Aorta (tissue), 5 donors: ENCODE data around the gene SPIB. TPM values are rescaled to one million over a fixed set of nuclear protein-coding genes. Genes with fewer than 3 reads are reported as not detected.
"Not testable (repeated sequence)": the region's sequence is repeated elsewhere in the genome, so short reads cannot be mapped to it uniquely, and the experiment has no call there.

Source experiments
- ATAC-seq: fragments of 200-7000 bp; cut with Tn5 transposase; one replicate; pipeline ENCODE4 v1.9.1; 2022; ENCODE audit warnings: moderate library complexity; ENCODE audit not compliant: low FRiP score
- DNase-seq, 2 donors: peaks; one replicate each; pipeline ENCODE4 v3.0.0-alpha.2; 2020
- H3K27ac ChIP-seq, 2 donors: one replicate each; pipeline ENCODE4 v1.5.1; 2013; ENCODE audit warnings: low read length in 2 of 2, mild to moderate bottlenecking in 2 of 2, moderate library complexity in 2 of 2, control low read depth in 1 of 2, inconsistent platforms in 1 of 2, low read depth in 1 of 2
- H3K27me3 ChIP-seq, 2 donors: one replicate each; pipeline ENCODE4 v1.6.1; 2013; ENCODE audit warnings: control low read depth in 1 of 2, low read length in 1 of 2, mild to moderate bottlenecking in 1 of 2, moderate library complexity in 1 of 2; ENCODE audit not compliant: insufficient read depth in 2 of 2, control insufficient read depth in 1 of 2
- H3K36me3 ChIP-seq, 2 donors: one replicate each; pipeline ENCODE4 v1.6.1; 2013; ENCODE audit warnings: control low read depth in 1 of 2, low read length in 1 of 2, mild to moderate bottlenecking in 1 of 2; ENCODE audit not compliant: insufficient read depth in 2 of 2, control insufficient read depth in 1 of 2
- H3K4me1 ChIP-seq, 2 donors: one replicate each; pipeline ENCODE4 v1.6.1; 2013; ENCODE audit warnings: low read length in 2 of 2, control low read depth in 1 of 2, mild to moderate bottlenecking in 1 of 2, moderate library complexity in 1 of 2; ENCODE audit not compliant: insufficient read depth in 2 of 2, control insufficient read depth in 1 of 2
- H3K4me3 ChIP-seq, 2 donors: one replicate each; pipeline ENCODE4 v1.5.1; 2013; ENCODE audit warnings: low read length in 2 of 2, control low read depth in 1 of 2, mild to moderate bottlenecking in 1 of 2
- H3K9me3 ChIP-seq: one replicate; pipeline ENCODE4 v1.6.1; 2013; ENCODE audit warnings: mild to moderate bottlenecking, low read length; ENCODE audit not compliant: control insufficient read depth
- WGBS, 2 donors: extraction: QIAGEN DNeasy Blood & Tissue Kit; methylation state at CpG; one replicate each; pipeline ENCODE4 v1.1.7; 2013; 5-methylcytosine and 5-hydroxymethylcytosine counted together
- intact Hi-C, 2 donors: fragments of 100-400 bp; cut with DNase I; formaldehyde crosslinking; loops; one replicate each; pipeline versions ENCODE4 v1.14.2 to v1.15.0; 2022
- polyA plus RNA-seq, 2 donors: library from polyadenylated mRNA; stranded (reverse); fragments of 200-250 nt; gene quantifications; one replicate each; pipeline ENCODE4 v1.2.3, GENCODE V29; 2013
- total RNA-seq, 2 donors: library from RNA; stranded (reverse); fragmentation: NEBNext Ultra II Directional; extraction: Animal tissue kit (Norgen Biotek cat#: 25700); gene quantifications; one replicate each; pipeline ENCODE4 v1.2.1, GENCODE V29; 2021
- donor health status: healthy with polysubstance abuse.
- donor health status: Bipolar disorder and iron deficiency.
- donor health status: DM: no; HTN: no; CAD: no.
- donor health status: DM: no; HTN: no; CAD: no.
- donor health status: DM: yes; HTN: yes; CAD: no.

The SPIB gene
- total and polyA plus RNA-seq, 4 donors: 0.05 to 5.1 (median 0.55) TPM

DNA sequence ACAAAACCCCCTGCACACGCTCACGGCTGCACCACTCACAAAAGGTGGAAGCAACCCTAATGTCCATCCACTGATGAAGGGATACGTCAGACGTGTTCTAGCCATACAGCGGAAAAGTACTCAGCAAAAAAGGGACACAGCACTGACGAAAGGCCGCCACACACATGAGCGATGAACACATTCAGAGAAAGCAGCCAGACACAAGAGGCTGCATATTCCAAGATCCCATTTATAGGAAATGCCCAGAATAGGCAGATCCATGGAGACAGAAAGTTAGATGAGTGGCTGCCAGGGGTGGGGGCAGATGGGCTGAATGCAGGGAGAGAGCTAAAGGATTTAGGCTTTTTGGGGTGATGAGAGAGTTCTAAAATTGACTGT is 30.9 kb upstream of the SPIB start:
- intact Hi-C loops: no loop called here
- 94 to 95% methylated on average over 8 of the region's 8 CpGs for WGBS, 2 donors
- DNase-seq (no peak), ATAC-seq (no peak)
- no peaks in the 10 kb centered on the region for H3K9me3 ChIP-seq
- H3K27ac ChIP-seq: no peak overlapping the region
- H3K4me3 ChIP-seq: no peak overlapping the region
- no peaks in the 10 kb centered on the region for H3K27me3 ChIP-seq
- H3K36me3 ChIP-seq: no peaks in the 10 kb centered on the region
- H3K4me1 ChIP-seq: no peaks in the 10 kb centered on the region

DNA sequence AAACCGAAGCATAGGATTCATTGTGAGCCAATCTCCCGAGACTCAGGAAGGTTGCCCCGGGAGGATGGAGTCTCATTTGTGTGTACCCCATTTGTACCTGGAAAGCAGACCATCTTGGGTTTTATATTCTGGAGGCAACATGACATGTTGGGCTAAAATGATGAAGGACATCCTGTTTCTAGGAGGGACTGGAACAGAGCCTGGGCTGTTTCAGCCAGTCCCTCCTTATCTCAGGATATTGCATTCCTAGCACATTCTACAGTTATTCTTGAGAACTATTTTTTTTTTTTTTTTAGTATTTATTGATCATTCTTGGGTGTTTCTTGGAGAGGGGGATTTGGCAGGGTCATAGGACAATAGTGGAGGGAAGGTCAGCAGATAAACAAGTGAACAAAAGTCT is 28.4 kb upstream of the SPIB start:
- H3K4me3 ChIP-seq, H3K27ac ChIP-seq, ATAC-seq, intact Hi-C loops, H3K36me3 ChIP-seq, DNase-seq, H3K4me1 ChIP-seq, H3K9me3 ChIP-seq, H3K27me3 ChIP-seq: not testable (repeated sequence)
- WGBS, 2 donors: 79 to 86% methylated on average over 3 of the region's 3 CpGs

DNA sequence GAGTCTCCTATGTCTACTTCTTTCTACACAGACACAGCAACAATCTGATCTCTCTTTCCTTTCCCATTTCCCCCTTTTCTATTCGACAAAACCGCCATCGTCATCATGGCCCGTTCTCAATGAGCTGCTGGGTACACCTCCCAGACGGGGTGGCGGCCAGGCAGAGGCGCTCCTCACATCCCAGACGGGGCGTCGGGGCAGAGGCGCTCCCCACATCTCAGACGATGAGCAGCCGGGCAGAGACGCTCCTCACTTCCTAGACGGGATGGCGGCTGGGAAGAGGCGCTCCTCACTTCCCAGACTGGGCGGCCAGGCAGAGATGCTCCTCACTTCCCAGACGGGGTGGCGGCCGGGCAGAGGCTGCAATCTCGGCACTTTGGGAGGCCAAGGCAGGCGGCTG is 27.8 kb upstream of the SPIB start:
- H3K27me3 ChIP-seq, ATAC-seq, intact Hi-C loops, H3K27ac ChIP-seq, H3K36me3 ChIP-seq, DNase-seq, H3K4me1 ChIP-seq, H3K9me3 ChIP-seq, H3K4me3 ChIP-seq: not testable (repeated sequence)
- 96% methylated on average over 21 to 23 of the region's 23 CpGs for WGBS, 2 donors

DNA sequence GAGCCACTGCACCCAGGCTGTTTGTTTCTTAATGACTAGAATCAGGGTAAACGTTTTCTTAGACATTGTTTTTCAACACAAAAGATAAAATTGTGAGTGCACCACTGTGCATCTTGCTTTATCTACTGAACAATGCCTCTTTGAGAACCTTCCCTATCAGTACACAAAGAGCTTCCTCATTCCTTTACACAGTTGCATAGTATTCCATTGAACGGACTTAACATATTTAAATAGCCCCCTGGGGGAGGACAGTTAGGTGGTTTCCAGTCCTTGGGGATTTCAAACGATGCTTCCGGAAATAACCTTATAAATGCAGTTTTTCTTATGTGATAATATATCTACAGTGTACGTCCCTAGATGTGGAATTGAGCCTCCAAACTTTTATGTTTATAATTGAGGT is 26.0 kb upstream of the SPIB start:
- intact Hi-C loops: no loop called here
- H3K9me3 ChIP-seq: no peaks in the 10 kb centered on the region
- 92 to 95% methylated on average over 5 of the region's 5 CpGs for WGBS, 2 donors
- no peaks in the 10 kb centered on the region for H3K36me3 ChIP-seq
- H3K27me3 ChIP-seq: no peaks in the 10 kb centered on the region
- no peak overlapping the region for H3K4me3 ChIP-seq
- ATAC-seq (no peak), DNase-seq (no peak)
- H3K4me1 ChIP-seq: no peaks in the 10 kb centered on the region
- no peak overlapping the region for H3K27ac ChIP-seq

DNA sequence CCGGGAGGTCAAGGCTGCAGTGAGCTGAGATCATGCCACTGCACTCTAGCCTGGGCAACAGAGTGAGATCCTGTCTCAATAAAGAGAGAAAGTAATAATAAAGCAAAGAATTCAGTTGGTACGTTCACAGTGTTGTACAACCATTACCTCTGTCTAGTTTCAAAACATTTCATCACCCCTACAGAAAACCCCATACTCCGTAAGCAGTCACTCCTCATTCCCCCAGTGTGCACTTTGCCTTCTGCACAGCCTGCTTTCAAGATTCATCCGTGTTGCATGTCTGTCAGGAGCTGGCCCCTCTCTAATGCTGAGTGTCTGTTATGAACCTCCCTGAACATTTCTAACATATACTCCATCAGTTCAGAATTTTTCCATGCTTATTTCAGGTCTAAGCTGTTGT is 25.1 kb upstream of the SPIB start:
- 89 to 90% methylated on average over 4 of the region's 4 CpGs for WGBS, 2 donors

DNA sequence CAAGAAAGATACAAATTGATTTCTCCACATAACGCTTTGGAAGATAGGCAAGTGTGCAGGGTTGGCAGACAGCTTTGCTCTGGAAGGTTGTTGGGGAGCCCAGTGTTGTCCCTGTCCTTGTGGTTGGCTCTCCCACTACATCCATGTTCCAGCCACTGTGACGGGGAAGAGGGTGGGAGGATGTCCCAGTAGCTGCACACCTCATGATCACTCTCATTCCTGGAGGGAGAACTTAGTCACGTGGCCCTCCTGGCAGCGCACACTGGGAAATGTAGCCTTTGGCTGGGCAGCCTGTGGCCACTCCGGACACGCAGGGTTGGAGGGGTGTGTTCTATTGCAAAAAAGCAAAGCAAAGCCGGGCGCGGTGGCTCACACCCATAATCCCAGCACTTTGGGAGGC is 24.7 kb upstream of the SPIB start:
- Histone ChIP-seq H3K27ac (no peak overlapping the region), H3K9me3 (no peaks in the 10 kb centered on the region), H3K4me1 (no peaks in the 10 kb centered on the region), H3K4me3 (no peak overlapping the region), H3K27me3 (no peaks in the 10 kb centered on the region), H3K36me3 (no peaks in the 10 kb centered on the region)
- intact Hi-C loops: no loop called here
- ATAC-seq (no peak), DNase-seq (no peak)
- WGBS, 2 donors: 94% methylated on average over 9 of the region's 9 CpGs

More for the DNA sequence above, 25.1 kb upstream of the SPIB start:
- Histone ChIP-seq H3K36me3 (no peaks in the 10 kb centered on the region), H3K9me3 (no peaks in the 10 kb centered on the region), H3K4me1 (no peaks in the 10 kb centered on the region), H3K27me3 (no peaks in the 10 kb centered on the region), H3K4me3 (no peak overlapping the region), H3K27ac (no peak overlapping the region)
- DNase-seq (no peak), ATAC-seq (no peak)
- intact Hi-C loops: no loop called here

DNA sequence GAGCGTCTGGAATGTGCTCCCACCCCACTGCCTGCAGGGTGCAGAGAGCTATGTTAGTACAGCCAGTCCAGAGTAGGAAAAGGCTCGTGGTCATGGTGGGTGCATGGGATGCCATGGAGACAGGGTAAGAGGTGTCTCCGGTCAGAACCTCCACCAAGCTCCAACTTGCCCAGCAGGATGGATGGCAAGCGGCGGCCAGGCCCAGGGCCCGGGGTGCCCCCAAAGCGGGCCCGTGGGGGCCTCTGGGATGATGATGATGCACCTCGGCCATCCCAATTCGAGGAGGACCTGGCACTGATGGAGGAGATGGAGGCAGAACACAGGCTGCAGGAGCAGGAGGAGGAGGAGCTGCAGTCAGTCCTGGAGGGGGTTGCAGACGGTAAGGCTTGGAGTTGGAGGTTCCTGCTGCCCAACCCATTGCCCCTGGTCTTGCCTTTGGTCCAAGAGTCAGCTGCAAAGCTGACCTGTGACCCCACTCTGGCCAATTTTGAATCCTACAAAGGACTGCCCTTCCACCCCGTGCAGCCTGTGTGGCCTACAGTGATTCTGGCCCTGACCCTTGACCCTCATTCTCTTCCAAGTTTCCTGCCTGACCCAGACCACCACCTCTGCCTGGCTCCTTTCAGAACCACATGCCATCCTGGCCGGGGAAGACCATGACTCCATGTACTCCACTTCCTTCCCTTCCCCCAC is 19.9 kb upstream of the SPIB start:
- peak in 1 of 2 donors; percentile 56 for DNase-seq
- intact Hi-C loops: no loop called here

DNA sequence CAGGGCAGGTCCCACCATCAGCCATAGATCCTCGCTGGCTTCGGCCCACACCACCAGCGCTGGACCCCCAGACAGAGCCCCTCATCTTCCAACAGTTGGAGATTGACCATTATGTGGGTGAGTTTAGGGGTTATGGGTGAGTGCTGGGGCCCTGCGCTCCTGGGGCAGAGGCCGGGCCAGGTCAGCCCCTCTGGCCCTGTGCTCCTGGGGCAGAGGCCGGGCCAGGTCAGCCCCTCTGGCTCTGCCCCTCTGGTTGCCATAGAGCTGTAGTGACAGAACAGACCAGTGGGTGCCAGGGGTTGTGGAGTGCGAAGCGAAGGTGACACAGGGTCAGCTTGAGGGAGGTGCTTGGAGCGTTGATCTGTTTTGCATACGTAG is 19.4 kb upstream of the SPIB start:
- DNase-seq (no peak), ATAC-seq (no peak)
- intact Hi-C loops: no loop called here
- H3K4me3 ChIP-seq: no peak overlapping the region
- H3K27ac ChIP-seq: no peak overlapping the region
- no peaks in the 10 kb centered on the region for H3K27me3 ChIP-seq
- no peaks in the 10 kb centered on the region for H3K36me3 ChIP-seq
- 97 to 98% methylated on average over 10 of the region's 10 CpGs for WGBS, 2 donors
- no peaks in the 10 kb centered on the region for H3K9me3 ChIP-seq
- no peaks in the 10 kb centered on the region for H3K4me1 ChIP-seq

More for the DNA sequence above, 19.9 kb upstream of the SPIB start:
- Histone ChIP-seq H3K27me3 (no peaks in the 10 kb centered on the region), H3K9me3 (no peaks in the 10 kb centered on the region), H3K4me3 (no peak overlapping the region), H3K36me3 (no peaks in the 10 kb centered on the region), H3K27ac (no peak overlapping the region), H3K4me1 (no peaks in the 10 kb centered on the region)
- no peak for ATAC-seq
- 90 to 91% methylated on average over 13 of the region's 13 CpGs for WGBS, 2 donors

DNA sequence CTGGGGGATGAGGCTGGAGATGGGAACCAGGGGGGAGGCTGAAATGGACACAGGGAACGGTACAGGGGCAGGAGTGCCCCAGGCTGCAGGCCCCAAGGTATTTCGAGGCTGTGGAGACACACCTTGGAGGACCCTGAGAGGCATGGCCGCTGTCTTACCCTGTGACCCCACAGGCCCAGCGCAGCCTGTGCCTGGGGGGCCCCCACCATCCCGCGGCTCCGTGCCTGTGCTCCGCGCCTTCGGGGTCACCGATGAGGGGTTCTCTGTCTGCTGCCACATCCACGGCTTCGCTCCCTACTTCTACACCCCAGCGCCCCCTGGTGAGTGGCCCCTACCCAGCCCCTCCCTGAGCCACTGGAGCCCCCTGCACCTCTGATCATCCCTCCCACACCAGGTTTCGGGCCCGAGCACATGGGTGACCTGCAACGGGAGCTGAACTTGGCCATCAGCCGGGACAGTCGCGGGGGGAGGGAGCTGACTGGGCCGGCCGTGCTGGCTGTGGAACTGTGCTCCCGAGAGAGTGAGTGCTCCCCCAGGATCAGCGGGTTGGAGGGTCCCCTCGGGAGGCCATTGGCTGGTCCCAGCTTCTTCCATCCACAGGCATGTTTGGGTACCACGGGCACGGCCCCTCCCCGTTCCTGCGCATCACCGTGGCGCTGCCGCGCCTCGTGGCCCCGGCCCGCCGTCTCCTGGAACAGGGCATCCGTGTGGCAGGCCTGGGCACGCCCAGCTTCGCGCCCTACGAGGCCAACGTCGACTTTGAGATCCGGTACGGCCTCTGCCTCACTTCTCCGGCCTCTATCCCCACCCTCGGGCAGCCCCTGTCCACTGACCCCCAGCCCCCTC is 16.9 kb upstream of the SPIB start:
- no peaks in the 10 kb centered on the region for H3K27me3 ChIP-seq
- peak in 1 of 2 donors; percentile 72 for DNase-seq
- no peak overlapping the region for H3K4me3 ChIP-seq
- ATAC-seq: no peak
- no peak overlapping the region for H3K27ac ChIP-seq
- intact Hi-C loops: no loop called here
- WGBS, 2 donors: 92 to 95% methylated on average over 43 to 48 of the region's 48 CpGs
- no peaks in the 10 kb centered on the region for H3K36me3 ChIP-seq
- no peaks in the 10 kb centered on the region for H3K9me3 ChIP-seq
- H3K4me1 ChIP-seq: no peaks in the 10 kb centered on the region
